NCI-H128 (cell line): Measurements from ENCODE around the gene ARHGAP42.

Experiments
- DNase-seq: peaks from one replicate; lab custom pipeline; 2025; ENCODE audit not compliant: unreplicated experiment; lab: John Stamatoyannopoulos, UW

The ARHGAP42 gene

GRCh38 chr11:100908746-100909145 lies 221.7 kb downstream of the ARHGAP42 start:
- no peak for DNase-seq

- no peak for DNase-seq
These were observed 223.7 kb downstream of the ARHGAP42 start for GRCh38 chr11:100910808-100911207.

- no peak for DNase-seq
These were observed 227.5 kb downstream of the ARHGAP42 start for GRCh38 chr11:100914415-100915110.

GRCh38 chr11:100918551-100919500 lies 231.7 kb downstream of the ARHGAP42 start:
- DNase-seq, result no peak

- no peak for DNase-seq
These were observed 233.5 kb downstream of the ARHGAP42 start for GRCh38 chr11:100920593-100920992.

- DNase-seq, result no peak
These were observed 235.0 kb downstream of the ARHGAP42 start for GRCh38 chr11:100922121-100922520.

- no peak for DNase-seq
These were observed 236.5 kb downstream of the ARHGAP42 start for GRCh38 chr11:100923555-100923954.

GRCh38 chr11:100925935-100926334 lies 238.8 kb downstream of the ARHGAP42 start:
- no peak for DNase-seq

- DNase-seq, result no peak
These were observed 240.5 kb downstream of the ARHGAP42 start for GRCh38 chr11:100927579-100927978.

- DNase-seq, result no peak
These were observed 241.3 kb downstream of the ARHGAP42 start for GRCh38 chr11:100928426-100928825.

GRCh38 chr11:100929377-100929776 lies 242.3 kb downstream of the ARHGAP42 start:
- no peak for DNase-seq

GRCh38 chr11:100930185-100930778 lies 243.2 kb downstream of the ARHGAP42 start:
- no peak for DNase-seq

GRCh38 chr11:100932474-100933100 lies 245.5 kb downstream of the ARHGAP42 start:
- no peak for DNase-seq

GRCh38 chr11:100936781-100937180 lies 249.7 kb downstream of the ARHGAP42 start:
- DNase-seq, result no peak

GRCh38 chr11:100939571-100939970 lies 252.5 kb downstream of the ARHGAP42 start:
- no peak for DNase-seq

GRCh38 chr11:100940111-100940510 lies 253.0 kb downstream of the ARHGAP42 start:
- DNase-seq, result no peak

GRCh38 chr11:100941033-100941432 lies 253.9 kb downstream of the ARHGAP42 start:
- no peak for DNase-seq

GRCh38 chr11:100942016-100942415 lies 254.9 kb downstream of the ARHGAP42 start:
- DNase-seq, result no peak

- DNase-seq, result no peak
These were observed 261.8 kb downstream of the ARHGAP42 start for GRCh38 chr11:100948936-100949335.

GRCh38 chr11:100949443-100949842 lies 262.4 kb downstream of the ARHGAP42 start:
- no peak for DNase-seq

- no peak for DNase-seq
These were observed 268.2 kb downstream of the ARHGAP42 start for GRCh38 chr11:100955318-100955717.
